Panc1 (cell line): Measurements from ENCODE around the gene CARM1. TPM values are rescaled to one million over a fixed set of nuclear protein-coding genes. Genes with fewer than 3 reads are reported as not detected.

ENCODE experiments used
- ATAC-seq: fragments of 200-7000 bp; cut with Tn5 transposase; 2 replicates; pipeline ENCODE4 v1.9.1; 2020; ENCODE audit warnings: mild to moderate bottlenecking, moderate library complexity
- BruUV-seq: library from RNA; stranded (reverse); fragments of 400-500 nt; replicated peaks from 2 replicates; lab custom pipeline; 2021; lab: Mats Ljungman, UMichigan
- CTCF ChIA-PET: fragments of 300-600 bp; sonication (Branson Sonifier 250); formaldehyde crosslinking; loops from one replicate; lab custom pipeline; 2022; ENCODE audit warnings: antibody characterized with exemption; lab: Charles Lee
- POLR2A ChIA-PET: fragments of 300-600 bp; sonication (Branson Sonifier 250); formaldehyde crosslinking; loops from one replicate; lab custom pipeline; 2022; ENCODE audit warnings: antibody characterized with exemption; lab: Charles Lee
- DNase-seq: peaks from one replicate; pipeline ENCODE4 v3.0.0-alpha.2; 2010; ENCODE audit warnings: low read depth, low spot score
- H3K27ac ChIP-seq: 2 replicates; pipeline ENCODE4 v1.5.1; 2011; ENCODE audit warnings: mild to moderate bottlenecking, low read length, inconsistent platforms
- H3K27me3 ChIP-seq: fragments of 200-500 bp; sonication (Bioruptor generic); 2 replicates; pipeline ENCODE4 v1.6.0; 2014; ENCODE audit warnings: low read length, inconsistent platforms; ENCODE audit not compliant: control insufficient read depth, insufficient read depth
- H3K36me3 ChIP-seq: fragments of 200-500 bp; sonication (Bioruptor generic); 2 replicates; pipeline ENCODE4 v1.5.1; 2014; ENCODE audit warnings: inconsistent platforms, mild to moderate bottlenecking, low read length, moderate library complexity; ENCODE audit not compliant: control insufficient read depth, insufficient read depth
- H3K4me1 ChIP-seq: 2 replicates; pipeline ENCODE4 v1.5.1; 2011; ENCODE audit warnings: inconsistent platforms, mild to moderate bottlenecking, low read length, moderate library complexity; ENCODE audit not compliant: control insufficient read depth, insufficient read depth
- H3K4me3 ChIP-seq, 2 experiments: 2 replicates each; pipeline ENCODE4 v1.5.1; 2011 to 2012; ENCODE audit warnings: low read depth in 2 of 2, low read length in 2 of 2, mild to moderate bottlenecking in 2 of 2, inconsistent platforms in 1 of 2, moderate library complexity in 1 of 2
- H3K9me3 ChIP-seq: fragments of 200-500 bp; sonication (Bioruptor generic); 2 replicates; pipeline ENCODE4 v1.5.1; 2014; ENCODE audit warnings: low read depth, mild to moderate bottlenecking, inconsistent platforms, low read length, moderate library complexity; ENCODE audit not compliant: control insufficient read depth, insufficient read depth
- POLR2AphosphoS5 ChIP-seq: IDR thresholded peaks from 2 replicates; pipeline ENCODE4 v1.6.1; 2012; ENCODE audit warnings: mild to moderate bottlenecking, low read depth, low read length, moderate library complexity
- SIN3A ChIP-seq: IDR thresholded peaks from 2 replicates; pipeline ENCODE4 v1.6.1; 2012; ENCODE audit warnings: low read depth, mild to moderate bottlenecking, low read length, moderate library complexity, borderline replicate concordance; ENCODE audit not compliant: insufficient read depth
- TCF7L2 ChIP-seq: IDR thresholded peaks from 2 replicates; pipeline ENCODE4 v1.6.1; 2011; ENCODE audit warnings: mild to moderate bottlenecking, low read depth, low read length, inconsistent platforms
- in situ Hi-C: cut with HindIII; loops from 2 replicates; pipeline ENCODE4 v1.10.0; 2016; ENCODE audit warnings: low sequenced_read_pairs, low pct_unique_long_range_greater_than_20kb
- intact Hi-C: fragments of 100-400 bp; cut with micrococcal nuclease; formaldehyde crosslinking; loops from one replicate; pipeline ENCODE4 v1.10.0; 2022; ENCODE audit not compliant: unreplicated experiment
- total RNA-seq: library from RNA; stranded (reverse); gene quantifications from one replicate; pipeline ENCODE4 v1.2.1, GENCODE V29; 2021; ENCODE audit not compliant: unreplicated experiment
- TF ChIP-seq, protein P1 (sequence below), 2 experiments: IDR thresholded peaks; 2 replicates each; pipeline ENCODE4 v1.6.1; 2011 to 2012; ENCODE audit warnings: low read depth in 2 of 2, control low read depth in 1 of 2, low read length in 1 of 2, mild to moderate bottlenecking in 1 of 2, moderate library complexity in 1 of 2; ENCODE audit not compliant: insufficient read depth in 1 of 2
- TF ChIP-seq, protein P2 (sequence below): fragments of 450-650 bp; IDR thresholded peaks from 2 replicates; pipeline ENCODE4 v1.5.1; 2017; ENCODE audit warnings: mild to moderate bottlenecking

Gene CARM1
- total RNA-seq, 1 experiment from 2014 or later, result 44.9 TPM

DNA sequence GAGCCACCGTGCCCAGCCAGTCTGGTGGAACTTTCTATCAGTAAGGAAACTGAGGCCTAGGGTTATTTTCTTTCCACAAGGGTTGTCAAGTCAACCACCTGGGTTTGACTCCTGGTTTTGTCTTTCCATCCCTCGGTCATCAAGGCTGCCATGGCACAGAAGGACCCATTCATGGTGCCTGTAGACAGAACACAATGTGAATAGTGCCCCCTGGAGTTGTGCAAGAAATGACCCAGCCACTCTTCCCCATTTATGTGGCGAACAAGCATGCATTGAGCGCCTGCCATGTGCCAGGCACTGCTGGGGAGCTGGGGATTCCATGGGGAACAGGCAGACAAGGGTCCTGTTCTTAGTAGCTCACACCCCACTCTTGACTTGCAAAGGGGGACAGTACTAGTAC is 93.5 kb downstream of the CARM1 start:
- H3K36me3 ChIP-seq, result peaks cover 3% of the 10 kb centered on the region; the same call in 1 of the 2 replicates
- no peaks in the 10 kb centered on the region for H3K27me3 ChIP-seq
- BruUV-seq, result no TSS peak
- DNase-seq, result no peak
- intact Hi-C loops, result no loop called here
- in situ Hi-C loops, result no loop called here
- no peak overlapping the region for H3K27ac ChIP-seq
- no peaks in the 10 kb centered on the region for H3K9me3 ChIP-seq
- no peak for ATAC-seq
- TF ChIP-seq, protein P1, sequence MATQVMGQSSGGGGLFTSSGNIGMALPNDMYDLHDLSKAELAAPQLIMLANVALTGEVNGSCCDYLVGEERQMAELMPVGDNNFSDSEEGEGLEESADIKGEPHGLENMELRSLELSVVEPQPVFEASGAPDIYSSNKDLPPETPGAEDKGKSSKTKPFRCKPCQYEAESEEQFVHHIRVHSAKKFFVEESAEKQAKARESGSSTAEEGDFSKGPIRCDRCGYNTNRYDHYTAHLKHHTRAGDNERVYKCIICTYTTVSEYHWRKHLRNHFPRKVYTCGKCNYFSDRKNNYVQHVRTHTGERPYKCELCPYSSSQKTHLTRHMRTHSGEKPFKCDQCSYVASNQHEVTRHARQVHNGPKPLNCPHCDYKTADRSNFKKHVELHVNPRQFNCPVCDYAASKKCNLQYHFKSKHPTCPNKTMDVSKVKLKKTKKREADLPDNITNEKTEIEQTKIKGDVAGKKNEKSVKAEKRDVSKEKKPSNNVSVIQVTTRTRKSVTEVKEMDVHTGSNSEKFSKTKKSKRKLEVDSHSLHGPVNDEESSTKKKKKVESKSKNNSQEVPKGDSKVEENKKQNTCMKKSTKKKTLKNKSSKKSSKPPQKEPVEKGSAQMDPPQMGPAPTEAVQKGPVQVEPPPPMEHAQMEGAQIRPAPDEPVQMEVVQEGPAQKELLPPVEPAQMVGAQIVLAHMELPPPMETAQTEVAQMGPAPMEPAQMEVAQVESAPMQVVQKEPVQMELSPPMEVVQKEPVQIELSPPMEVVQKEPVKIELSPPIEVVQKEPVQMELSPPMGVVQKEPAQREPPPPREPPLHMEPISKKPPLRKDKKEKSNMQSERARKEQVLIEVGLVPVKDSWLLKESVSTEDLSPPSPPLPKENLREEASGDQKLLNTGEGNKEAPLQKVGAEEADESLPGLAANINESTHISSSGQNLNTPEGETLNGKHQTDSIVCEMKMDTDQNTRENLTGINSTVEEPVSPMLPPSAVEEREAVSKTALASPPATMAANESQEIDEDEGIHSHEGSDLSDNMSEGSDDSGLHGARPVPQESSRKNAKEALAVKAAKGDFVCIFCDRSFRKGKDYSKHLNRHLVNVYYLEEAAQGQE (IDR thresholded peaks at IDR 0.05; ENCODE audit: insufficient read depth in 1 of 2, low read depth in 2 of 2, low read length in 1 of 2), result no peak
- POLR2A ChIA-PET, result interaction anchor here (0.5 kb wide), 1 partner anchor 9 kb away, joined by 6 read pairs; no protein-coding TSS in a partner anchor
- H3K4me3 ChIP-seq, result no peak overlapping the region
- CTCF ChIA-PET, result no interaction called here
- H3K4me1 ChIP-seq, result peaks cover 20% of the 10 kb centered on the region

DNA sequence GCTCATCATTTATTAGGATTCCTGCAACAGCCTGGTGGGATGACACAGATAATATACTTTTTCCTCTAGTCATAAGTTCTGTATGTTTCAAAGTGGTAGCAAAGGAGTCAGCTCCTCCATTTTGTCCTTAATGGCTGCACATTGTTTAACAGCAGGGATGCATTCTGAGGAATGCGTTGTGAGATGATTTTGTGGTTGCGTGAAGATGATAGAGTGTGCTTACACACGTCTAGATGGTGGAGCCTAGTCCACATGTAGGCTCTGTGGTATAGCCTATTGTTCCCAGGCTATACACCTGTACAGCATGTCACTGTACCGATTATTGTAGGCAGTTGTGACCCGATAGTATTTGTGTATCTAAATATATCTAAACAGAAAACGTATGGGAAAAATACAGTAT is 94.0 kb downstream of the CARM1 start:
- DNase-seq (no peak), ATAC-seq (no peak)
- H3K4me1 ChIP-seq, result peaks cover 20% of the 10 kb centered on the region
- no TSS peak for BruUV-seq
- TF ChIP-seq, protein P1 (IDR thresholded peaks at IDR 0.05; ENCODE audit: insufficient read depth in 1 of 2, low read depth in 2 of 2, low read length in 1 of 2), result no peak
- TF ChIP-seq POLR2AphosphoS5, result no peak
- TF ChIP-seq SIN3A, result no peak
- TF ChIP-seq, protein P2, sequence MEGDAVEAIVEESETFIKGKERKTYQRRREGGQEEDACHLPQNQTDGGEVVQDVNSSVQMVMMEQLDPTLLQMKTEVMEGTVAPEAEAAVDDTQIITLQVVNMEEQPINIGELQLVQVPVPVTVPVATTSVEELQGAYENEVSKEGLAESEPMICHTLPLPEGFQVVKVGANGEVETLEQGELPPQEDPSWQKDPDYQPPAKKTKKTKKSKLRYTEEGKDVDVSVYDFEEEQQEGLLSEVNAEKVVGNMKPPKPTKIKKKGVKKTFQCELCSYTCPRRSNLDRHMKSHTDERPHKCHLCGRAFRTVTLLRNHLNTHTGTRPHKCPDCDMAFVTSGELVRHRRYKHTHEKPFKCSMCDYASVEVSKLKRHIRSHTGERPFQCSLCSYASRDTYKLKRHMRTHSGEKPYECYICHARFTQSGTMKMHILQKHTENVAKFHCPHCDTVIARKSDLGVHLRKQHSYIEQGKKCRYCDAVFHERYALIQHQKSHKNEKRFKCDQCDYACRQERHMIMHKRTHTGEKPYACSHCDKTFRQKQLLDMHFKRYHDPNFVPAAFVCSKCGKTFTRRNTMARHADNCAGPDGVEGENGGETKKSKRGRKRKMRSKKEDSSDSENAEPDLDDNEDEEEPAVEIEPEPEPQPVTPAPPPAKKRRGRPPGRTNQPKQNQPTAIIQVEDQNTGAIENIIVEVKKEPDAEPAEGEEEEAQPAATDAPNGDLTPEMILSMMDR, result no peak
- TF ChIP-seq TCF7L2, result no peak
- peaks cover 2% of the 10 kb centered on the region; the same call in 1 of the 2 replicates for H3K36me3 ChIP-seq
- H3K27me3 ChIP-seq, result no peaks in the 10 kb centered on the region
- in situ Hi-C loops, result no loop called here
- no peak overlapping the region for H3K27ac ChIP-seq
- POLR2A ChIA-PET, result no interaction called here
- H3K9me3 ChIP-seq, result no peaks in the 10 kb centered on the region
- intact Hi-C loops, result no loop called here
- no peak overlapping the region for H3K4me3 ChIP-seq
- CTCF ChIA-PET, result no interaction called here
